Gastroesophageal sphincter (tissue), 4 donors: ENCODE measurements around the gene DOCK2. TPM values are rescaled to one million over a fixed set of nuclear protein-coding genes. Genes with fewer than 3 reads are reported as not detected.
A peak's percentile ranks its signal among the peaks of the same experiment; 100 is the strongest.

ENCODE experiments used
- ATAC-seq: fragments of 150-250 bp; one replicate; pipeline ENCODE4 v1.9.1; 2016; ENCODE audit warnings: mild to moderate bottlenecking, moderate library complexity
- H3K27ac ChIP-seq, 4 donors: fragments of 200-600 bp; sonication (generic) in 3 of 4; 1 replicate in 3 of 4; 2 replicates in 1 of 4; pipeline ENCODE4 v1.5.1; 2016 to 2019
- H3K27me3 ChIP-seq: fragments of 200-600 bp; sonication (generic); one replicate; pipeline ENCODE4 v1.5.1; 2019
- H3K36me3 ChIP-seq, 2 donors: fragments of 200-600 bp; sonication (generic); one replicate each; pipeline ENCODE4 v1.5.1; 2019; ENCODE audit warnings: control low read depth in 1 of 2
- H3K4me1 ChIP-seq, 3 donors: fragments of 200-600 bp; sonication (generic); 1 replicate in 2 of 3; 2 replicates in 1 of 3; pipeline ENCODE4 v1.5.1; 2016 to 2019; ENCODE audit warnings: control low read depth in 2 of 3
- H3K4me3 ChIP-seq, 2 donors: fragments of 200-600 bp; sonication (generic); one replicate each; pipeline ENCODE4 v1.5.1; 2019; ENCODE audit warnings: mild to moderate bottlenecking in 1 of 2, moderate library complexity in 1 of 2
- H3K9me3 ChIP-seq, 3 donors: fragments of 200-600 bp; sonication (generic); one replicate each; pipeline ENCODE4 v1.5.1; 2017 to 2019; ENCODE audit warnings: control low read depth in 2 of 3
- CTCF ChIP-seq, 4 experiments: fragments of 200-600 bp in 2 of 4; fragments of 450-650 bp in 2 of 4; sonication (generic) in 1 of 4; IDR thresholded peaks; one replicate each; pipeline ENCODE4 v1.5.1; 2017 to 2019; ENCODE audit warnings: antibody characterized with exemption in 4 of 4, mild to moderate bottlenecking in 2 of 4, moderate library complexity in 2 of 4
- EP300 ChIP-seq: sonication (generic); formaldehyde crosslinking; IDR thresholded peaks from one replicate; pipeline ENCODE4 v1.6.1; 2017; ENCODE audit warnings: antibody characterized with exemption, mild to moderate bottlenecking
- POLR2A ChIP-seq, 2 donors: fragments of 450-650 bp; IDR thresholded peaks; one replicate each; pipeline ENCODE4 v1.6.1; 2017; ENCODE audit warnings: antibody characterized with exemption in 2 of 2, mild to moderate bottlenecking in 2 of 2, moderate library complexity in 1 of 2
- POLR2AphosphoS5 ChIP-seq: sonication (generic); formaldehyde crosslinking; IDR thresholded peaks from one replicate; pipeline ENCODE4 v1.6.1; 2017; ENCODE audit warnings: antibody characterized with exemption
- WGBS, 2 donors: methylation state at CpG; one replicate each; pipeline ENCODE4 v1.1.5; 2018; ENCODE audit warnings: low coverage in 1 of 2; 5-methylcytosine and 5-hydroxymethylcytosine counted together
- total RNA-seq, 4 donors: library from RNA; depleted of rRNA; stranded (reverse); fragments of >200 nt; gene quantifications; one replicate each; pipeline ENCODE4 v1.1.0, GENCODE V29; 2016

The DOCK2 gene
- total RNA-seq, 4 donors from 2014 or later = 9.3 to 20.6 (median 11.8) TPM

- no peak for TF ChIP-seq EP300
- no peak for TF ChIP-seq POLR2A (IDR thresholded peaks at IDR 0.05)
- no peak for TF ChIP-seq POLR2AphosphoS5
- no peak for TF ChIP-seq CTCF (IDR thresholded peaks at IDR 0.05)
- Histone ChIP-seq H3K4me3 (no peak overlapping the region), H3K27ac (no peak overlapping the region), H3K4me1 (no peaks in the 10 kb centered on the region), H3K36me3 (no peaks in the 10 kb centered on the region), H3K27me3 (peaks cover 15% of the 10 kb centered on the region), H3K9me3 (no peaks in the 10 kb centered on the region)
- no peak for ATAC-seq
- WGBS, 2 donors = 60 to 85% methylated on average over 1 to 4 of the region's 5 CpGs
Observed at GRCh38 chr5:170077526-170077925, 440.5 kb downstream of the DOCK2 start.

- Histone ChIP-seq H3K4me3 (no peak overlapping the region), H3K27ac (no peak overlapping the region), H3K36me3 (no peaks in the 10 kb centered on the region), H3K9me3 (no peaks in the 10 kb centered on the region), H3K4me1 (no peaks in the 10 kb centered on the region), H3K27me3 (peaks cover 15% of the 10 kb centered on the region)
- WGBS, 2 donors = 59 to 76% methylated on average over 3 of the region's 3 CpGs
- no peak for TF ChIP-seq POLR2AphosphoS5
- no peak for TF ChIP-seq POLR2A (IDR thresholded peaks at IDR 0.05)
- no peak for TF ChIP-seq CTCF (IDR thresholded peaks at IDR 0.05)
- no peak for TF ChIP-seq EP300
- no peak for ATAC-seq
Observed at GRCh38 chr5:170078458-170078857, 441.4 kb downstream of the DOCK2 start.

GRCh38 chr5:170078931-170079330, 441.9 kb downstream of the DOCK2 start:
- no peak overlapping the region for H3K4me3 ChIP-seq
- TF ChIP-seq CTCF (IDR thresholded peaks at IDR 0.05) (no peak), POLR2A (IDR thresholded peaks at IDR 0.05) (no peak), EP300 (no peak), POLR2AphosphoS5 (no peak)
- no peaks in the 10 kb centered on the region for H3K36me3 ChIP-seq
- H3K4me1 ChIP-seq = no peaks in the 10 kb centered on the region
- no peak overlapping the region for H3K27ac ChIP-seq
- no peaks in the 10 kb centered on the region for H3K9me3 ChIP-seq
- WGBS, 2 donors = 71 to 100% methylated on average over 1 to 5 of the region's 13 CpGs
- peaks cover 15% of the 10 kb centered on the region for H3K27me3 ChIP-seq
- ATAC-seq = no peak

- no peaks in the 10 kb centered on the region for H3K9me3 ChIP-seq
- WGBS, 2 donors = no CpG with 5 or more reads among the region's 1 CpG
- H3K27ac ChIP-seq = no peak overlapping the region
- H3K4me1 ChIP-seq = no peaks in the 10 kb centered on the region
- peaks cover 13% of the 10 kb centered on the region for H3K27me3 ChIP-seq
- no peak for TF ChIP-seq CTCF (IDR thresholded peaks at IDR 0.05)
- TF ChIP-seq POLR2AphosphoS5 = no peak
- no peaks in the 10 kb centered on the region for H3K36me3 ChIP-seq
- peak; percentile 10 for ATAC-seq
- H3K4me3 ChIP-seq = no peak overlapping the region
Observed at GRCh38 chr5:170080217-170080616, 443.1 kb downstream of the DOCK2 start.

- Histone ChIP-seq H3K36me3 (no peaks in the 10 kb centered on the region), H3K4me1 (no peaks in the 10 kb centered on the region), H3K27ac (no peak overlapping the region), H3K4me3 (no peak overlapping the region), H3K9me3 (no peaks in the 10 kb centered on the region), H3K27me3 (peaks cover 6% of the 10 kb centered on the region)
- WGBS, 2 donors = 84 to 86% methylated on average over 2 to 6 of the region's 8 CpGs
- TF ChIP-seq POLR2A (IDR thresholded peaks at IDR 0.05) (no peak), POLR2AphosphoS5 (no peak), CTCF (IDR thresholded peaks at IDR 0.05) (no peak), EP300 (no peak)
- no peak for ATAC-seq
Observed at GRCh38 chr5:170080786-170081445, 443.8 kb downstream of the DOCK2 start.
